ENCODE data around the gene ITSN2.

DNA sequence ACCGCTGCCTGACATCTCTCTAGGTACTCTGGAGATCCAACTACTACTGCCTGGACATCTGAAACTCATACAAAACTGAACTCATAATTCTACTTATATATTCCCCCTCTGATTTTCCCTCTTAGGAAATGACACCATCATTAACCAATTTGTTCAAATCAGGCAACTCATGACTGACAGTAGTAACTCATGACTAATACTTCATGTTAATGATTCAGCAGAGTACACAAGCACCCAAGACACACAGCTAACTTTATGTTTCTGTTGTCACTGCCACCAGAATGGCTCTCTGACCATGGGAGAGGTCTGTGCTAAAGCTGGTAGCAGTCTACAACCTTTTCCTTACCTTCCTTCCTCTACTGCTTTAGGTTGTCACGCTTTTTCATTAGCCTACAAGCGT lies 91.1 kb downstream of the ITSN2 start:
- TF ChIP-seq, protein P1, sequence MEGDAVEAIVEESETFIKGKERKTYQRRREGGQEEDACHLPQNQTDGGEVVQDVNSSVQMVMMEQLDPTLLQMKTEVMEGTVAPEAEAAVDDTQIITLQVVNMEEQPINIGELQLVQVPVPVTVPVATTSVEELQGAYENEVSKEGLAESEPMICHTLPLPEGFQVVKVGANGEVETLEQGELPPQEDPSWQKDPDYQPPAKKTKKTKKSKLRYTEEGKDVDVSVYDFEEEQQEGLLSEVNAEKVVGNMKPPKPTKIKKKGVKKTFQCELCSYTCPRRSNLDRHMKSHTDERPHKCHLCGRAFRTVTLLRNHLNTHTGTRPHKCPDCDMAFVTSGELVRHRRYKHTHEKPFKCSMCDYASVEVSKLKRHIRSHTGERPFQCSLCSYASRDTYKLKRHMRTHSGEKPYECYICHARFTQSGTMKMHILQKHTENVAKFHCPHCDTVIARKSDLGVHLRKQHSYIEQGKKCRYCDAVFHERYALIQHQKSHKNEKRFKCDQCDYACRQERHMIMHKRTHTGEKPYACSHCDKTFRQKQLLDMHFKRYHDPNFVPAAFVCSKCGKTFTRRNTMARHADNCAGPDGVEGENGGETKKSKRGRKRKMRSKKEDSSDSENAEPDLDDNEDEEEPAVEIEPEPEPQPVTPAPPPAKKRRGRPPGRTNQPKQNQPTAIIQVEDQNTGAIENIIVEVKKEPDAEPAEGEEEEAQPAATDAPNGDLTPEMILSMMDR (conservative IDR thresholded peaks at IDR 0.05 in 1 of 2, IDR thresholded peaks at IDR 0.05 in 1 of 2; ENCODE audit: extremely low read depth in 1 of 2, insufficient read depth in 1 of 2, low read depth in 1 of 2, low read length in 2 of 2), result no peak
- no peak for TF ChIP-seq EZH2 (IDR thresholded peaks at IDR 0.05; ENCODE audit: borderline replicate concordance, low read length)
